Activated CD4-positive, CD25-positive, alpha-beta regulatory T cell treated with anti-CD3 and anti-CD28 coated beads, Interleukin-2, amount 50 U/mL, for 72 hours (primary cell): ENCODE data around the gene ITGA2B.
"Not testable (repeated sequence)": the region's sequence is repeated elsewhere in the genome, so short reads cannot be mapped to it uniquely, and the experiment has no call there.

Experiments
- DNase-seq: peaks from one replicate; pipeline ENCODE4 v3.0.0; 2021

The ITGA2B gene

DNA sequence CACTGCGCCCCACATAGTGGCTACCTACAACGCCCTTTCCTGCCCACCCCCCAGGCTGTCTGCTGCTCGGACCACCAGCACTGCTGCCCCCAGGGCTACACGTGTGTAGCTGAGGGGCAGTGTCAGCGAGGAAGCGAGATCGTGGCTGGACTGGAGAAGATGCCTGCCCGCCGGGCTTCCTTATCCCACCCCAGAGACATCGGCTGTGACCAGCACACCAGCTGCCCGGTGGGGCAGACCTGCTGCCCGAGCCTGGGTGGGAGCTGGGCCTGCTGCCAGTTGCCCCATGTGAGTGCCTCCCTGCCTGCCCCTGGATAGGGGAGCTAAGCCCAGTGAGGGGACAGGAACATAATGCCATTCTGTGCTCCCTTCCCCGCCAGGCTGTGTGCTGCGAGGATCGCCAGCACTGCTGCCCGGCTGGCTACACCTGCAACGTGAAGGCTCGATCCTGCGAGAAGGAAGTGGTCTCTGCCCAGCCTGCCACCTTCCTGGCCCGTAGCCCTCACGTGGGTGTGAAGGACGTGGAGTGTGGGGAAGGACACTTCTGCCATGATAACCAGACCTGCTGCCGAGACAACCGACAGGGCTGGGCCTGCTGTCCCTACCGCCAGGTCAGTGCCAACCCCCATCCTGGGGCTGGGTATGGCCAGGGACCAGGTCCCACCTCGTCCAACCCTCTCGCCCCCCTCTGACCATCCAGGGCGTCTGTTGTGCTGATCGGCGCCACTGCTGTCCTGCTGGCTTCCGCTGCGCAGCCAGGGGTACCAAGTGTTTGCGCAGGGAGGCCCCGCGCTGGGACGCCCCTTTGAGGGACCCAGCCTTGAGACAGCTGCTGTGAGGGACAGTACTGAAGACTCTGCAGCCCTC is 37.3 kb downstream of the ITGA2B start:
- DNase-seq: no peak

DNA sequence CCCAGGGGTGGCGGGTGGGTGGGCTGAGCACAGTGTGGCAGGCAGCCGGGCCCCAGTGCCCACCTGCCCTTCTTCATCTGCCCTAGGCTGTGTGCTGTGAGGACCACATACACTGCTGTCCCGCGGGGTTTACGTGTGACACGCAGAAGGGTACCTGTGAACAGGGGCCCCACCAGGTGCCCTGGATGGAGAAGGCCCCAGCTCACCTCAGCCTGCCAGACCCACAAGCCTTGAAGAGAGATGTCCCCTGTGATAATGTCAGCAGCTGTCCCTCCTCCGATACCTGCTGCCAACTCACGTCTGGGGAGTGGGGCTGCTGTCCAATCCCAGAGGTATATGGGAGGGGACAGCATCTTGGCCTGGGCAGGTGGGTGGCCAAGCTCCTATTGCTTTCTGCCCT is 38.0 kb downstream of the ITGA2B start:
- no peak for DNase-seq

GRCh38 chr17:44350733-44351226 is 38.7 kb downstream of the ITGA2B start:
- peak; percentile 76 for DNase-seq

- DNase-seq: no peak
Observed at GRCh38 chr17:44349553-44350070, 39.8 kb downstream of the ITGA2B start.

DNA sequence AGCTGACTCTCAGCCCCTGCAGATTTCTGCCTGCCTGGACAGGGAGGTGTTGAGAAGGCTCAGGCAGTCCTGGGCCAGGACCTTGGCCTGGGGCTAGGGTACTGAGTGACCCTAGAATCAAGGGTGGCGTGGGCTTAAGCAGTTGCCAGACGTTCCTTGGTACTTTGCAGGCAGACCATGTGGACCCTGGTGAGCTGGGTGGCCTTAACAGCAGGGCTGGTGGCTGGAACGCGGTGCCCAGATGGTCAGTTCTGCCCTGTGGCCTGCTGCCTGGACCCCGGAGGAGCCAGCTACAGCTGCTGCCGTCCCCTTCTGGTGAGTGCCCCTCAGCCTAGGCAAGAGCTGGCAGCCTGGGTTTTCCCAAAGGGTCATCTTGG is 40.5 kb downstream of the ITGA2B start:
- DNase-seq: no peak

DNA sequence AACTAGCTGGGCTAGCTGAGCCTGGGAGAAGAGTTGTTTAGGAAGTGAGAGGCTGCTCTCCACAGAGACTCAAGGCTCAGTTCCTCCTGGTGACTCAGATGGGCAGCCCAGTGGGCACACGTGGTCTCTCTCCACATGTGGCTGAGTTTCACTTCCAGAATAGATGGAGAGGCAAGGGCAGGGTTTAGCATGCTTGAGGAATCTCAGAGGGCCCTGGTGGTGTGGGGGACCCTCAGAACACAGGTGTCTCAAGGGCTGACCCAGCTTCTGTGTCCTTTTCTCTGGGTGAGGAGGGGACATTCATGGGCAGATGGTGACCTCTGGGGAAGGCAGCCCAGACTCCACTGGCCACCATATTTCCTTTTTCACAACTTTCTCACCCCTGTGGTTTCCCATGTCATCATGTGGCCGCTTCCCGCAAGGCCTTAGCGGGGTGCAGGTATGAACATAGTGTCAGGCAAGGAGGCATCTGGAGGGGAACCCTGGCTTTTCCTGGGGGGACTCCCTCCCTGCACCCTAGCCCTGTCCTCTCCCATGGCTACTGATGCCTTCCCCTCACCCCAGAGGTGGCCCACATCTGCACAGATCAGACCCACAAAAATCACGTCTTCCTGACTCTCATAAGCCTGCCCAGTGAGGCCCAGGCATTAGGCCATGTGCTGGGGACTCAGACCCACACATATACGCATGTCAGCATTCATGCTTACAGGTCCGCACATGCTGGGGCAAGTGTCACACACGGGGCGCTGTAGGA is 41.0 kb downstream of the ITGA2B start:
- no peak for DNase-seq

GRCh38 chr17:44347206-44348055 is 42.0 kb downstream of the ITGA2B start:
- not testable (repeated sequence) for DNase-seq

DNA sequence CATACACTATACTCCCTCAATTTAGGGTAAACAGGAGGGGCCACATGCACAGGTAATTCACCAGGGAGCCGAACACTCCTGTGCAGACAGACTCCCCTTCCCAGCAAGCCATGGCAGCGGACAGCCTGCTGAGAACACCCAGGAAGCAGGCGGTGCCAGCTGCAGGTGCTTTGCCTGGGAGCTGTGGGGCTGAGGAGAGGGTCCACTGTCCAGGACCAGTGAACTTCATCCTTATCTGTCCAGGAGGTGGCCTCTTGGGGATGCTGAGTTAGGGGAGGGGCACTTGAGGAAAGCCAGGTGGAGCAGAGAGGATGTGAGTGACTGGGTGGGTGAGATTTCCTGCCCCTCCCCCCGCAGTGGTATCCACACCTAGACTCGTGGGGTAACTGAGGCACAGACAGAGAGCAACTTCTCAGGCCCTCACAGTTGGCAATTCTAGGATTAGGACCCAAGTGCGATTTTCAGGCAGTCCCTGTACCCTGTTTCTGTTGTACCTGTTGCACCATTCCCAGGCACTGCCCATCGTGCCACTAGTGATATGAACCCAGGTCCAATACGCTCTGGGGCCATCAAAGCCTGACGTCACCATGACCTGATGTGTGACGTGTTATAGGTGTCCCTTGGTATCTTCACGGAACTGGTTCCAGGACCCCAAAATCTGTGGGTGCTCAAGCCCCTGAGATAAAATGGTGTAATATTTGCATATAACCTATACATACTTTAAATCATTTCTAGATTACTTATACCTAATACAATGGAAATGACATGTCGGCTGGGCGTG is 43.2 kb downstream of the ITGA2B start:
- DNase-seq: no peak

DNA sequence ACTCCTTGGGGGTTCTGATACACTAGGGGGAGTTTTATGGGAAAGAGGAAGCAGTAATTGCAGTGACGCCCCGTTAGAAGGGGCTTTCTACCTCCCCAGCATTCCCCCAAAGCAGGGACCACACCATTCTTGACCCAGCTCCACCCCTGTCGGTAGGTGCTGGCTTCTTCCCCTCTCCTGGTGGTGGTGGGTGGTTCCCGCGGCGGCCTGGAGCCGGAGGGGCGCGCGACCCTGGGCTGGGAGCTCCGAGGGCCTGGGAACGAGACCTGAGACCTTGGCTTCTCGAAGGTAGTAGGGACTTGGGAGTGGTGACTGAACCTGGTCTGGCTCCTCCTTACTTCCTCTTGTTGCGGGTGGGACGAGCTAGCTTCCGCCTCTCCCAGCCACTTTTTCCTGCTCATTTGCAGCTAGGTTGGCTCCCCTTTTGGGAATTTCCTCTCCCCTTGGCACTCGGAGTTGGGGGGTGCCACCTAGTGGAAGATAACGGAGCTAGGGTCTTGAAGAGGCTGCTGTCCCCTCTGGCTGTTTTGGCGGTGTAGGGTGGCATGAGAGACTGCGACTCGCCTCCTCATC is 43.9 kb downstream of the ITGA2B start:
- no peak for DNase-seq

- peak; percentile 84 for DNase-seq
Observed at GRCh38 chr17:44344939-44345453, 44.5 kb downstream of the ITGA2B start, which contains the start of gene GRN. Gene GRN, plus strand, starts transcription at chr17:44345302. Its CDS starts 3,863 bp downstream, at chr17:44349165.

- DNase-seq: no peak
Observed at GRCh38 chr17:44343510-44344209, 45.8 kb downstream of the ITGA2B start.

DNA sequence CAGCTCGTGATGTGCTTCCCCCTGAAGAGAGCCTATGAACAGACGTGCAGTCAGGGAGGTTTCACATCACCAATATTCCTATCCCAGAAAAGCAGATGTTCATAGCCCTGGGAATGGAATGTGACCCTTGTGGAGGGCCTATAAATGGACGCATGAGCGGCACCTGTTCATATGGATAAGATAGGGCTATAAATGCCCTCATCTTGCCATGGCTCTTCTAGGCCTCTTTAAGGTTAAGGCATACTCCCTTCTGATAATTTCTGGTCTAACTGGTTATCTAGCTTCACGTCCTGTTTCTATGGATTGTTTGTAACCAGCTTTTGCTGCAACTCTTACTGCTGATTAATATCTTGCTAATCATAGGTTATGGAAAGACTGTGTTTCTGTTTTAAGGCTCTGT is 48.9 kb downstream of the ITGA2B start:
- not testable (repeated sequence) for DNase-seq

- no peak for DNase-seq
Observed at GRCh38 chr17:44338702-44339101, 50.7 kb downstream of the ITGA2B start.

GRCh38 chr17:44335968-44336367 is 53.5 kb downstream of the ITGA2B start:
- no peak for DNase-seq

- DNase-seq: no peak
Observed at GRCh38 chr17:44335564-44335963, 53.9 kb downstream of the ITGA2B start.

- no peak for DNase-seq
Observed at GRCh38 chr17:44334727-44335126, 54.7 kb downstream of the ITGA2B start.

DNA sequence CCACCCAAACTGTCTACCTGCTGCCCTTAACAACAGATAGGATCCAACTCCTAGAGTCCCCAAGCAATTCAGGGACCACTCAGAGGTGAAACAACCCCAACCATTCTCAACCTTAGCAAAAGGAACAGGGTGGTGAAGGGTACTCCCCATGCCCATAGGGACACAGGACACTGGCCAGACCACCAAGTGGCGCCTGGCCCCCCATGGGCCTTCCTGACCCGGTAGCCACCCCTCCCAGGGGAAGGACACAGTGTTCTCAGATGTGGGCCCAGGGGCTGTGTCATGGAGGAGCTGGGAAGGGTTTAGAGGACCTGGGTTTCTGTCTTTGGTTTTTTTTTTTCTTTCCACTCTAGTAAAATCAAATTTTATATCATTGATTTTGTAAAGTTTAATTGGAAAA is 55.1 kb downstream of the ITGA2B start:
- no peak for DNase-seq

DNA sequence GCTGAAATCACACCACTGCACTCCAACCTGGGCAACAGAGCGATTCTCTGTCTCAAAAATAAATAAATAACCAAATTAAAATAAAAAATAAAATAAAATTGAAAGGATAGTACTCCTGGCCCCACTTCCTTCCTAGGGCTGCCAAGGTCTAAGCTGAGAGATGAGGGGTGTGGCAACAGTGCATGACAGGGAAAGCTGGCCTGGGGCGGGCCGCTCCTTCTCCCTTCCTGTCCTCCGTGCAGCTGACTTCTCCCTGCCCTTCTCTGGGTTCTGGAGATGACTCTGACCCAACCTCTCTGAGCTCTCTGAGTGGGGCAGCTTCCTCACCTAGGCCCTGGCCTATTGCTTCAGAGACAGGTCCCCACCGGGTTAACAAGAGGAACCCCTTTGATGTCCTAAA is 56.1 kb downstream of the ITGA2B start:
- no peak for DNase-seq

DNA sequence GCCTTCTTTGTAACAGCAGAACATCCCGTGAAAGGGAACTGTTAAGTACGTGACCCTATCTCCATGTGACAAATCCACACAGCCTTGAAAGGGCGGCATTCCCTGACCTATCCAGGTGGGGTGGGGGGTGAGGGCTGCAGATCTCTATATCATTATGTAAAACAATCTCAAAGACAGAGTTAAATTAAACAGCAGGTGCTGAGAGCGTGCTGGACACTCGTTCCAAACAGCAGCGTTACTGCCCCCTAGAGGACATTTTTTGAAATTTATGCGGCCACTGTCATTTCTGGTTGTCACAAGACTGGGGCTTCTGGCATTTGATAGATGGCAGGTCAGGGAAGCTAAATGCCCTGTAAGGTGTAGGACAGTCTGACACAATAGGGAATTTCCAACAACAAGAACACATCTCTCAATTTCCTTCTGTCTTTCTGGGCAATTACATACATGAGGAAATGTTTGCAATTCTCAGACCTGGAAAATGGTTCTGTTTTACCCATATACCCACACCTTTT is 58.1 kb downstream of the ITGA2B start:
- DNase-seq: peak; percentile 66

DNA sequence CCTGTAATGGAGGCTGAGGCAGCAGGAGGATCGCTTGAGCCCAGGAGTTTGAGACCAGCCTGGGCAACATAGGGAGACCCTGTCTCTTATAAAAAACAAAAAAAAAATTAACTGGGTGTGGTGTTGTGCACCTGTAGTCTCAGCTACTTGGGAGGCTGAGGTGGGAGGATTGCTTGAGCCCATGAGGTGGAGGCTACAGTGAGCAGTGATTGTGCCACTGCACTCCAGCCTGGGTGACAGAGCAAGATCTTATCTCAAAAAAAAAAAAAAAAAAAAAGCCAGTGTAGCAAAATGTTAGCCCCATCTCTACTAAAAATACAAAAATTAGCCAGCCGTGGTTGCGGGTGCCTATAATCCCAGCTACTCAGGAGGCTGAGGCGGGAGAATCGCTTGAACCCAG is 59.2 kb downstream of the ITGA2B start:
- not testable (repeated sequence) for DNase-seq
